ENCODE data around the gene NDN. TPM values are rescaled to one million over a fixed set of nuclear protein-coding genes. Genes with fewer than 3 reads are reported as not detected.

Gene NDN
- total RNA-seq, 1 donor from 2014 or later: 4.8 TPM

DNA sequence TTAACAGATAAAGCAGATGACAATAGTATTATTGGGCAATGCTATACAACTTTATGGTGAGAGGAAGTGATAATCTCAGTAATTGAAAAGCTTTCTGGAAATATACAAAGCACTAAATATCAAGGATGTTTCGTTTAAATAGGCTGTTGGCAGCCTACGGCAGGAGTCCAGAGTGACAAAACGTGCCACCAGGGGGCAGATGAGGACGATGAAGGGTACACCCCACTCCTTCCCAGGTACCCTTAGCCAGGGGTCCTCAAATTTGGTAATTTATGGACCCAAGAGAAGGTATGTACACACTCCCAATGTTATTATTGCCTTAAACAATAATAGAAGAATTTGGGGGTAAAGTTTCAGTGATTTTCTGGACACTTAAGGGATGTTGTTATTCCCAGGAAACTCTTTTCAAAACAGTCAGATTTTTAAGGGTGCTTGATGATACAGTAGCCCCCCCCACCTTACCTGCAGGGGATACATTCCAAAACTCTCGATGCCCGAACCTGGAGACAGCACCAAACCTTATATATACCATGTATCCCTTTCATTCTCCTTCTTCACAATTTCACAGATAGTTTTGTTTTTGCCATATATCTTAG, 38.1 kb downstream of the NDN start:
- H3K36me3 Mint-ChIP-seq (ENCODE audit: low read depth): no peaks in the 10 kb centered on the region
- intact Hi-C loops (cut with micrococcal nuclease): no loop called here
- H3K9me3 Mint-ChIP-seq: no peaks in the 10 kb centered on the region
- no peak for DNase-seq (ENCODE audit: low spot score)
- H3K27ac Mint-ChIP-seq: no peak overlapping the region
- H3K4me3 Mint-ChIP-seq (ENCODE audit: low read depth): no peak overlapping the region
- peaks cover 5% of the 10 kb centered on the region for H3K27me3 Mint-ChIP-seq (ENCODE audit: low read depth)
- no peaks in the 10 kb centered on the region for H3K4me1 Mint-ChIP-seq (ENCODE audit: low read depth)

- DNase-seq (ENCODE audit: low spot score): no peak
- Mint-ChIP-seq H3K9me3 (no peaks in the 10 kb centered on the region), H3K4me1 (ENCODE audit: low read depth) (no peaks in the 10 kb centered on the region), H3K27ac (no peak within 1 kb of the TSS), H3K4me3 (ENCODE audit: low read depth) (no peak within 1 kb of the TSS), H3K27me3 (ENCODE audit: low read depth) (peaks cover 5% of the 10 kb centered on the region), H3K36me3 (ENCODE audit: low read depth) (no peaks in the 10 kb centered on the region)
- intact Hi-C loops (cut with micrococcal nuclease): no loop called here
Measured at GRCh38 chr15:23647421-23648370, 39.4 kb downstream of the NDN start, which contains the start of gene MAGEL2. Gene MAGEL2, minus strand, starts transcription at chr15:23647867. Its CDS starts 125 bp downstream, at chr15:23647742.

DNA sequence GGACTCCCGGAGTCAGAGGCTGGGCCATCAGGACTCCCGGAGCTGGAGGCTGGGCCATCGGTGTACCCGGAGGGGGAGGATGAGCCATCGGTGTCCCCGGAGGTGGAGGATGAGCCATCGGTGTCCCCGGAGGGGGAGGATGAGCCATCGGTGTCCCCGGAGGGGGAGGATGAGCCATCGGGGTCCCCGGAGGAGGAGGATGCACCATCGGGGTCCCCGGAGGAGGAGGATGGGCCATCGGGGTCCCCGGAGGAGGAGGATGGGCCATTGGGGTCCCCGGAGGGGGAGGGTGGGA, 40.2 kb downstream of the NDN start:
- intact Hi-C loops (cut with micrococcal nuclease): no loop called here
- no peak overlapping the region for H3K4me3 Mint-ChIP-seq (ENCODE audit: low read depth)

GRCh38 chr15:23646165-23647000, 40.7 kb downstream of the NDN start:
- no peak for DNase-seq (ENCODE audit: low spot score)
- H3K4me3 Mint-ChIP-seq (ENCODE audit: low read depth): no peak overlapping the region
- H3K27ac Mint-ChIP-seq: no peak overlapping the region
- peaks cover 5% of the 10 kb centered on the region for H3K27me3 Mint-ChIP-seq (ENCODE audit: low read depth)
- H3K4me1 Mint-ChIP-seq (ENCODE audit: low read depth): no peaks in the 10 kb centered on the region
- H3K36me3 Mint-ChIP-seq (ENCODE audit: low read depth): no peaks in the 10 kb centered on the region
- intact Hi-C loops (cut with micrococcal nuclease): no loop called here
- no peaks in the 10 kb centered on the region for H3K9me3 Mint-ChIP-seq

More for the DNA sequence above, 40.2 kb downstream of the NDN start:
- H3K4me1 Mint-ChIP-seq (ENCODE audit: low read depth): no peaks in the 10 kb centered on the region
- H3K27me3 Mint-ChIP-seq (ENCODE audit: low read depth): peaks cover 5% of the 10 kb centered on the region
- H3K9me3 Mint-ChIP-seq: no peaks in the 10 kb centered on the region
- DNase-seq (ENCODE audit: low spot score): no peak
- no peaks in the 10 kb centered on the region for H3K36me3 Mint-ChIP-seq (ENCODE audit: low read depth)
- H3K27ac Mint-ChIP-seq: no peak overlapping the region

DNA sequence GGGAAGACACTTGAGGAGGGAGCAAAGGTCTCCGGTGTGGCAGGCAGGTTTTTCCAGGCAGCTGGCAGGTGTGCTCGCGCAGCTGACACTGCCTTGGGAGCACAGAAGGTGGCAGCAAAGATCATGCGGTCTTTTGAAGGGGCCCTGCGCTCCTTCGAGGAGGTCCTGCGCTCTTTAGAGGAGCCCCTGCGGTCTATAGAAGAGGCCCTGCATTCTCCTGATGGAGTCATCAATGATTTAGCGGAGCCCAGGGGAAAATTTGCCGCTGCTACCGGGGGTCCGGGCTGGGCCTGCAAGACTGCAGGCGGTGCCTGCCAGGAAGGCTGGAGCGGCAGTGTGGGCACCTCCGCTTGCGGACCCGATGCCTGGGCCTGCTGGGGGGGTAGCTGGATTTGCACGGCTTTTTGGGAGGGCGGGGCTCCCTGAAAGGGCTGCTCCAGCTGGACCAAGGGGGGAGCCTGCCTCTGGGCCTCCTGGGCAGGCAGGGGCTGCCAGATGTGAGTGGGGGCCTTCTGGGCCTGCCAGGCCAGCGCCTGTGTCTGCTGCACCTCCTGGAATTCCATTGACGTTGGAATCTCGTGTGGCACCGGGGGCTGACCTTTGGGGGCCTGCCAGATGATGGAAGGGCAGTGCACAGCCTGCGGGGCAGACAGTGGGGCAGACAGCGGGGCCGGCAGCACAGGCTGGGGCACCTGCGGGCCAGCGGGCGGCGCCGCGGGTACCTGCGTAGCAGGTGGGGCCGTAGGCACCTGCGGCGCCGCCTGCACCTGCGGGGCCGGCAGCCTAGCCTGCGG, 41.5 kb downstream of the NDN start:
- Mint-ChIP-seq H3K4me3 (ENCODE audit: low read depth) (no peak overlapping the region), H3K27ac (no peak overlapping the region), H3K4me1 (ENCODE audit: low read depth) (no peaks in the 10 kb centered on the region), H3K9me3 (no peaks in the 10 kb centered on the region), H3K36me3 (ENCODE audit: low read depth) (no peaks in the 10 kb centered on the region), H3K27me3 (ENCODE audit: low read depth) (peaks cover 5% of the 10 kb centered on the region)
- DNase-seq (ENCODE audit: low spot score): no peak
- intact Hi-C loops (cut with micrococcal nuclease): no loop called here

- Mint-ChIP-seq H3K27ac (no peak overlapping the region), H3K9me3 (no peaks in the 10 kb centered on the region), H3K36me3 (ENCODE audit: low read depth) (no peaks in the 10 kb centered on the region), H3K27me3 (ENCODE audit: low read depth) (peaks cover 5% of the 10 kb centered on the region), H3K4me3 (ENCODE audit: low read depth) (no peak overlapping the region), H3K4me1 (ENCODE audit: low read depth) (no peaks in the 10 kb centered on the region)
- intact Hi-C loops (cut with micrococcal nuclease): loop anchor here (5.0 kb wide), 1 partner anchor 1857 kb away; no protein-coding TSS in a partner anchor
- DNase-seq (ENCODE audit: low spot score): no peak
Measured at GRCh38 chr15:23644829-23645228, 42.3 kb downstream of the NDN start.

- Mint-ChIP-seq H3K4me3 (ENCODE audit: low read depth) (no peak overlapping the region), H3K27ac (no peak overlapping the region), H3K27me3 (ENCODE audit: low read depth) (no peaks in the 10 kb centered on the region), H3K36me3 (ENCODE audit: low read depth) (no peaks in the 10 kb centered on the region), H3K9me3 (no peaks in the 10 kb centered on the region), H3K4me1 (ENCODE audit: low read depth) (no peaks in the 10 kb centered on the region)
- intact Hi-C loops (cut with micrococcal nuclease): loop anchor here (5.0 kb wide), 1 partner anchor 1860 kb away; no protein-coding TSS in a partner anchor
- no peak for DNase-seq (ENCODE audit: low spot score)
Measured at GRCh38 chr15:23642413-23643044, 44.6 kb downstream of the NDN start.

Other genes starting within 250 kb of the NDN start
- gene GOLGA6L2, start 240.1 kb downstream of the NDN start, total RNA-seq: not detected in 2 replicates
- gene MKRN3, start 121.6 kb downstream of the NDN start, total RNA-seq: 1.0 and 1.9 TPM in 2 replicates
- gene MAGEL2, start 39.4 kb downstream of the NDN start, total RNA-seq: not detected in 2 replicates

All from activated T-helper 2 cell treated with anti-CD3 and anti-CD28 coated beads, Interferon-gamma antibody, Interleukin-2, Interleukin-4, amounts not matched to agents 10 μg/mL and 5 μg/mL and 100 μg/mL, durations not matched to agents 14 hours and 24 hours and 36 hours (primary cell).